Measurements from ENCODE around the gene ILK.

GRCh38 chr11:6633422-6634408 is 30.1 kb downstream of the ILK start:
- TF ChIP-seq CTCF (IDR thresholded peaks at IDR 0.05; ENCODE audit: insufficient read depth, low read depth, low read length) (no peak), EZH2 (IDR thresholded peaks at IDR 0.05; ENCODE audit: insufficient read depth, low read length) (no peak)
